GM12875 (cell line): ENCODE data around the gene CSNK1E.

Experiments
- H3K4me3 ChIP-seq: one replicate; pipeline ENCODE4 v1.5.1; 2011; ENCODE audit warnings: low read depth, low read length, control low read depth
- CTCF ChIP-seq: IDR thresholded peaks from 2 replicates; pipeline ENCODE4 v1.5.1; 2011; ENCODE audit warnings: low read depth, mild to moderate bottlenecking, control low read depth, inconsistent platforms, low read length, moderate library complexity, borderline replicate concordance; ENCODE audit not compliant: insufficient read depth

Gene CSNK1E

DNA sequence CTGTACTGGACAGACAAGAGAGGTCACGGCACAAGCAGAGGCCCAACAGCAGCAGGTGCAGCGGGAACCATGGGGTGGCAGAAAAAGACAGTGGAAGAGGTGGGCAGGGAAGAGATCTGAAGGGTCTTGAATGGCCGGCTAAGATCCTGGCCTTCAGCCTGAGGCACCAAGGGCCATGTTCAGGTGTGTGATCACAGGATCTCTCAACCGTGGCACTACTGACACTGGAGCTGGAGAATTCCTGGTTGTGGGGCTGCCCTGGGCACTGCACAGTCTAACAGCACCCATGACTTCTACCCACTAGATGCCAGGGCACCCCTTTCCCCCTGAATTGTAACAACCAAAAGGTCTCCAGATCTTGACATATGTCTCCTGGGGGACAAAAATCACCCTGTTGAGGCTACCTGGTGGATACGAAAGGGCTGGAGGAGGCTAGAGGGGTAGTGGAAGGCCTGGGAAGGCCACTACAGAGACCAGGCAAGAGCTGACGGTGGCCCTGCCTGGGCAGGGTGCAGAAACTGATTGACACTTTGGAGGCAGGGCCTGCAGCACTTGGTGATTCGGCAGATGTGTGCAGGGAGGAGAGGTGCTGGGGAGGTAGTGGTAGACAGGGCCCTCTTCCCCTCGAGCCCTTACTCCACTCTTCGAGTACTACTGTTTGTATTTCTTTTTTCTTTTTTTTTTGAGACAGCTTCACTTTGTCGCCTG lies 8.3 kb downstream of the CSNK1E start:
- no peak overlapping the region for H3K4me3 ChIP-seq
- TF ChIP-seq CTCF = no peak

- no peak overlapping the region for H3K4me3 ChIP-seq
- peak; percentile 20; the same call in 1 of the 2 replicates for TF ChIP-seq CTCF
Observed at GRCh38 chr22:38305471-38306448, 11.5 kb downstream of the CSNK1E start.

DNA sequence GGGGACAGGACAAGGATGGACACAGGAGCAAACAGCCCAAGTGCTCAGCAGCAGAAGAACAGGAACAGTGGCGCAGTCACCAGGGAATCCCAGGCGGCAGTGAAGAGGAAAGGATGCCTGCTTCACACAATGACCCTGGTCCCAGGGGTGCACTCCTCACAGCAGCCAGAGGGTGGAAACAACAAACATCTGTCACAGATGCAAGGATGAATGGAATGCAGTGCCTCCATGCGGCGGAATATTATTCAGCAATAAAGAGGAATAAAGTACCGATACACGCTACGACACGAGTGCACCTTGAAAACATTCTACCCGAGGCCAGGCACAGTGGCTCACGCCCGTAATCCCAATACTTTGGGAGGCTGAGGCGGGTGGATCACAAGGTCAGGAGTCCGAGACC lies 12.7 kb downstream of the CSNK1E start:
- TF ChIP-seq CTCF = no peak
- no peak overlapping the region for H3K4me3 ChIP-seq

GRCh38 chr22:38303974-38304373 lies 13.3 kb downstream of the CSNK1E start:
- H3K4me3 ChIP-seq = no peak overlapping the region
- no peak for TF ChIP-seq CTCF

DNA sequence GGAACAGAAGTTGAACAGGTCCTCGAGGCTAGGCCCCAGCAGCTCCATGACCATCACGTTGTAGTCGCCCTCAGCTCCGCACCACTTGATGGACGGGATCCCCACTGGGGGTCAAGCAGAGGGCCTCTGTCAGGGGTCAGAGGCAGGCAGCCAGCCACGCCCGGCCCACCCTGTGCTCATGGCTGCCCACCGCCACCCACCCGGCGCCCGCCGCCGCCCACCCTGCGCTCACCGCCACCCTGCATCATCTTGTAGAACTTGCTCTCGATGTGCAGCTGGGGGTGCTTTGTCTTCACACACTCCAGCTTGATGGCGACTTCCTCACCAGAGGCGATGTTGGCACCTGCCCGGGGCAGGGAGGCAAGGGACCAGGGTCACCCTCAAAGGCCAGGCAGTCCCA lies 14.3 kb downstream of the CSNK1E start:
- TF ChIP-seq CTCF = no peak
- no peak overlapping the region for H3K4me3 ChIP-seq

DNA sequence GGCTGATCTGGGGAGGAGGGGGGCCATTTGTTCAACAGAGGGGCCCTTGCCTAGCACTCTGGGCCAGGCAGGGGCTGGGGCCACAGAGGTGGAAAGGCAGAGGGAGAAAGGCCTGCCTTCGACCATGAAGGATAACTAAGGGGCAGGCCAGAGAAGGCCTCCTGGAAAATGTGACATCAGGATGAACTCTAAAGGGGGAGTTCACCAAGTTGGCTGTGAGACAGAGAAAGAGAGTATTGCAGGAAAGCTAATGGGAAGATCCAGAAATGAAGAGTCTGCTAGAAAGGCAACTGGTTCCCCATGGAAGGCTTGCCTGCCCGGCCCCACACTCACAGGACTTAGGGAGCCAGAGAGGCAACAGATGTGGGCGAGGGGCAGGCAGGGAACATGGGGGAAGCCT lies 16.3 kb downstream of the CSNK1E start:
- no peak for TF ChIP-seq CTCF
- no peak overlapping the region for H3K4me3 ChIP-seq
